IMR-90 (cell line): Measurements from ENCODE around the gene CPB2. TPM values are rescaled to one million over a fixed set of nuclear protein-coding genes. Genes with fewer than 3 reads are reported as not detected.

ENCODE experiments used
- ATAC-seq: fragments of 200-7000 bp; cut with Tn5 transposase; 2 replicates; pipeline ENCODE4 v1.9.1; 2020; ENCODE audit warnings: low read depth, mild to moderate bottlenecking, moderate library complexity
- BruUV-seq: library from RNA; stranded (reverse); fragments of 400-500 nt; replicated peaks from 2 replicates; lab custom pipeline; 2021; lab: Mats Ljungman, UMichigan
- CTCF ChIA-PET: fragments of 300-600 bp; formaldehyde crosslinking; extraction: SDS; loops from one replicate; lab custom pipeline; 2021; ENCODE audit warnings: antibody characterized with exemption; lab: Yijun Ruan, JAX
- POLR2A ChIA-PET: fragments of 300-600 bp; sonication (Branson Sonifier 250); formaldehyde crosslinking; loops from one replicate; lab custom pipeline; 2022; ENCODE audit warnings: antibody characterized with exemption; ENCODE audit not compliant: unreplicated experiment; lab: Charles Lee
- DNase-seq: peaks from one replicate; pipeline ENCODE4 v3.0.0; 2013
- H2AFZ ChIP-seq: replicated peaks from 2 replicates; pipeline ENCODE3; 2013; ENCODE audit warnings: low read length, mild to moderate bottlenecking; ENCODE audit not compliant: poor library complexity
- H2AK5ac ChIP-seq: 2 replicates; pipeline ENCODE4 v1.6.1; 2013; ENCODE audit warnings: low read depth, low read length, inconsistent platforms
- H2AK9ac ChIP-seq: replicated peaks from 2 replicates; pipeline ENCODE3; 2013; ENCODE audit warnings: mild to moderate bottlenecking, low read depth, low read length, moderate library complexity; ENCODE audit not compliant: poor library complexity
- H2BK120ac ChIP-seq: 2 replicates; pipeline ENCODE4 v1.6.1; 2013; ENCODE audit warnings: low read depth, low read length, inconsistent platforms
- H2BK15ac ChIP-seq: 3 replicates; pipeline ENCODE4 v1.6.1; 2013; ENCODE audit warnings: low read depth, low read length, inconsistent platforms
- H2BK20ac ChIP-seq: 2 replicates; pipeline ENCODE4 v1.6.1; 2013; ENCODE audit warnings: low read depth, mild to moderate bottlenecking, inconsistent platforms, low read length, moderate library complexity
- H2BK5ac ChIP-seq: 2 replicates; pipeline ENCODE4 v1.6.1; 2013; ENCODE audit warnings: mild to moderate bottlenecking, low read depth, low read length, inconsistent platforms; ENCODE audit not compliant: poor library complexity, severe bottlenecking
- H3K14ac ChIP-seq: replicated peaks from 2 replicates; pipeline ENCODE4 v1.6.1; 2013; ENCODE audit warnings: low read depth, low read length, inconsistent platforms
- H3K18ac ChIP-seq: 2 replicates; pipeline ENCODE4 v1.6.1; 2013; ENCODE audit warnings: low read depth, low read length, control low read depth
- H3K23ac ChIP-seq: 2 replicates; pipeline ENCODE4 v1.6.1; 2013; ENCODE audit warnings: low read depth, low read length, inconsistent platforms
- H3K27ac ChIP-seq: 2 replicates; pipeline ENCODE4 v1.5.1; 2013; ENCODE audit warnings: mild to moderate bottlenecking, control low read depth, low read length; ENCODE audit not compliant: insufficient read depth
- H3K27me3 ChIP-seq: 2 replicates; pipeline ENCODE4 v1.6.1; 2013; ENCODE audit warnings: low read length; ENCODE audit not compliant: control insufficient read depth, insufficient read depth
- H3K36me3 ChIP-seq: 2 replicates; pipeline ENCODE4 v1.6.1; 2013; ENCODE audit warnings: low read length, mixed read lengths; ENCODE audit not compliant: control insufficient read depth, insufficient read depth
- H3K4ac ChIP-seq: 2 replicates; pipeline ENCODE4 v1.6.1; 2013; ENCODE audit warnings: low read depth, low read length, inconsistent platforms
- H3K4me1 ChIP-seq: 2 replicates; pipeline ENCODE4 v1.6.1; 2013; ENCODE audit warnings: low read length, mixed read lengths; ENCODE audit not compliant: control insufficient read depth, insufficient read depth
- H3K4me2 ChIP-seq: 2 replicates; pipeline ENCODE4 v1.6.1; 2013; ENCODE audit warnings: low read depth, mild to moderate bottlenecking, control low read depth, low read length, moderate library complexity
- H3K4me3 ChIP-seq: 2 replicates; pipeline ENCODE4 v1.5.1; 2013; ENCODE audit warnings: low read depth, mild to moderate bottlenecking, control low read depth, low read length, moderate library complexity; ENCODE audit not compliant: insufficient read depth
- H3K56ac ChIP-seq: 2 replicates; pipeline ENCODE4 v1.6.1; 2013; ENCODE audit warnings: low read length, inconsistent platforms; ENCODE audit not compliant: insufficient read depth; ENCODE audit errors: extremely low read depth
- H3K79me1 ChIP-seq, 2 experiments: 2 replicates each; pipeline ENCODE4 v1.6.1; 2013; ENCODE audit warnings: low read length in 2 of 2, inconsistent platforms in 1 of 2, low read depth in 1 of 2
- H3K9ac ChIP-seq: 2 replicates; pipeline ENCODE4 v1.6.1; 2013; ENCODE audit warnings: low read depth, low read length, control low read depth
- H3K9me1 ChIP-seq: 2 replicates; pipeline ENCODE4 v1.6.1; 2013; ENCODE audit warnings: low read length, inconsistent platforms; ENCODE audit not compliant: insufficient read depth
- H3K9me3 ChIP-seq: 2 replicates; pipeline ENCODE4 v1.6.1; 2013; ENCODE audit warnings: low read length; ENCODE audit not compliant: control insufficient read depth, insufficient read depth
- H4K20me1 ChIP-seq: 2 replicates; pipeline ENCODE4 v1.6.1; 2013; ENCODE audit warnings: low read length, inconsistent platforms; ENCODE audit not compliant: insufficient read depth
- H4K5ac ChIP-seq: 2 replicates; pipeline ENCODE4 v1.6.1; 2013; ENCODE audit warnings: mild to moderate bottlenecking, low read depth, low read length, control low read depth
- H4K8ac ChIP-seq, 2 experiments: 2 replicates each; pipeline ENCODE4 v1.6.1; 2013; ENCODE audit warnings: low read depth in 2 of 2, low read length in 2 of 2, control low read depth in 1 of 2, inconsistent platforms in 1 of 2
- H4K91ac ChIP-seq: 2 replicates; pipeline ENCODE4 v1.6.1; 2013; ENCODE audit warnings: low read depth, low read length, inconsistent platforms; ENCODE audit not compliant: insufficient read depth
- BHLHE40 ChIP-seq: fragments of 150-350 bp; IDR thresholded peaks from 2 replicates; pipeline ENCODE4 v1.6.1; 2016; ENCODE audit warnings: mild to moderate bottlenecking, low read depth, low read length
- CEBPB ChIP-seq: IDR thresholded peaks from 2 replicates; pipeline ENCODE4 v1.6.1; 2012; ENCODE audit warnings: low read depth, low read length, improper control_type of control experiment
- CHD1 ChIP-seq: IDR thresholded peaks from 2 replicates; pipeline ENCODE4 v1.6.1; 2012; ENCODE audit warnings: low read depth, low read length, improper control_type of control experiment
- FOS ChIP-seq: fragments of 150-350 bp; IDR thresholded peaks from 2 replicates; pipeline ENCODE4 v1.6.1; 2016; ENCODE audit warnings: low read depth, low read length
- MAFK ChIP-seq: IDR thresholded peaks from 2 replicates; pipeline ENCODE4 v1.6.1; 2012; ENCODE audit warnings: low read depth, low read length, improper control_type of control experiment
- MAZ ChIP-seq: IDR thresholded peaks from 2 replicates; pipeline ENCODE4 v1.6.1; 2012; ENCODE audit warnings: low read depth, mild to moderate bottlenecking, low read length, improper control_type of control experiment, moderate library complexity, borderline replicate concordance
- MXI1 ChIP-seq: IDR thresholded peaks from 2 replicates; pipeline ENCODE4 v1.6.1; 2012; ENCODE audit warnings: low read depth, mild to moderate bottlenecking, low read length, moderate library complexity, borderline replicate concordance
- NFE2L2 ChIP-seq: fragments of 150-350 bp; IDR thresholded peaks from 2 replicates; pipeline ENCODE4 v1.6.1; 2016; ENCODE audit warnings: low read depth, mild to moderate bottlenecking, low read length
- POLR2A ChIP-seq: IDR thresholded peaks from 2 replicates; pipeline ENCODE4 v1.6.1; 2012; ENCODE audit warnings: mild to moderate bottlenecking, low read depth, low read length
- RAD21 ChIP-seq: IDR thresholded peaks from 2 replicates; pipeline ENCODE4 v1.6.1; 2012; ENCODE audit warnings: low read length, improper control_type of control experiment
- RCOR1 ChIP-seq: IDR thresholded peaks from 2 replicates; pipeline ENCODE4 v1.6.1; 2012; ENCODE audit warnings: mild to moderate bottlenecking, low read length, improper control_type of control experiment; ENCODE audit not compliant: insufficient replicate concordance
- RFX5 ChIP-seq: IDR thresholded peaks from 2 replicates; pipeline ENCODE4 v1.8.0; 2012; ENCODE audit warnings: low read depth, mild to moderate bottlenecking, low read length, moderate library complexity
- SMC3 ChIP-seq: fragments of 150-350 bp; IDR thresholded peaks from 2 replicates; pipeline ENCODE4 v1.6.1; 2016; ENCODE audit warnings: low read depth, mild to moderate bottlenecking, antibody characterized with exemption, low read length, moderate library complexity
- USF2 ChIP-seq: fragments of 150-350 bp; IDR thresholded peaks from 2 replicates; pipeline ENCODE4 v1.6.1; 2017; ENCODE audit warnings: mild to moderate bottlenecking, antibody characterized with exemption, low read length, low read depth
- WGBS, 2 experiments: methylation state at CpG; one replicate each; pipeline versions ENCODE4 v1.1.5 to v1.1.7; 2013; ENCODE audit warnings: missing lambda C conversion rate in 2 of 2; ENCODE audit not compliant: insufficient read length in 1 of 2; ENCODE audit errors: extremely low coverage in 2 of 2; 5-methylcytosine and 5-hydroxymethylcytosine counted together
- dilution Hi-C: fragments of 300-500 bp; cut with HindIII; formaldehyde crosslinking; loops from one replicate; pipeline ENCODE4 v1.14.3; 2018; ENCODE audit warnings: low sequenced_read_pairs; ENCODE audit not compliant: unreplicated experiment
- in situ Hi-C: fragments of 300-500 bp; cut with MboI; formaldehyde crosslinking; loops from 3 replicates; pipeline ENCODE4 v1.14.3; 2019; ENCODE audit warnings: low sequenced_read_pairs, inconsistent platforms, mixed read lengths
- intact Hi-C: fragments of 100-400 bp; cut with micrococcal nuclease; formaldehyde crosslinking; loops from 2 replicates; pipeline ENCODE4 v1.10.0; 2022
- polyA plus RNA-seq, 3 experiments: library from polyadenylated mRNA; depleted of rRNA; stranded (reverse); fragments of >200 nt; gene quantifications; 2 replicates each; pipeline ENCODE4 v1.2.3, GENCODE V29; 2012; ENCODE audit warnings: low replicate concordance in 1 of 3
- total RNA-seq: library from RNA; depleted of rRNA; stranded (reverse); fragments of >200 nt; gene quantifications from 2 replicates; pipeline ENCODE4 v1.2.3, GENCODE V29; 2012
- TF ChIP-seq, protein P1 (sequence below): fragments of 150-350 bp; IDR thresholded peaks from 2 replicates; pipeline ENCODE4 v1.6.1; 2016; ENCODE audit warnings: low read depth, mild to moderate bottlenecking, low read length, moderate library complexity, borderline replicate concordance
- TF ChIP-seq, protein P2 (sequence below): conservative IDR thresholded peaks from 2 replicates; pipeline ENCODE4 v1.5.1; 2012; ENCODE audit warnings: mild to moderate bottlenecking, low read depth, low read length, improper control_type of control experiment

CPB2 gene
- total and polyA plus RNA-seq, 2 of the 4 experiments (the other 2 are of a cell fraction): not detected

- Histone ChIP-seq H2BK5ac (no peak overlapping the region), H2AFZ (no peak overlapping the region), H3K4me2 (no peak overlapping the region), H3K56ac (no peak overlapping the region), H3K9me3 (no peaks in the 10 kb centered on the region), H3K14ac (no peak overlapping the region), H4K20me1 (no peaks in the 10 kb centered on the region), H2BK15ac (no peak overlapping the region), H3K9me1 (no peaks in the 10 kb centered on the region), H3K23ac (no peak overlapping the region), H2BK120ac (no peak overlapping the region), H3K9ac (no peak overlapping the region), H2AK5ac (no peak overlapping the region), H3K4me1 (no peaks in the 10 kb centered on the region), H3K4ac (no peak overlapping the region), H4K5ac (no peak overlapping the region), H3K36me3 (no peaks in the 10 kb centered on the region), H3K79me1 (no peaks in the 10 kb centered on the region), H3K27me3 (peaks cover 6% of the 10 kb centered on the region; the same call in 1 of the 2 replicates), H2BK20ac (no peak overlapping the region), H4K91ac (no peak overlapping the region), H2AK9ac (no peak overlapping the region), H4K8ac (no peak overlapping the region), H3K27ac (no peak overlapping the region), H3K4me3 (no peak overlapping the region), H3K18ac (no peak overlapping the region)
- BruUV-seq: no TSS peak
- ChIA-PET CTCF (interaction anchor here (1.5 kb wide), 1 partner anchor 10 kb away, joined by 5 read pairs; no protein-coding TSS in a partner anchor), POLR2A (no interaction called here)
- dilution Hi-C loops (no loop called here), in situ Hi-C loops (no loop called here), intact Hi-C loops (no loop called here)
- ATAC-seq (no peak), DNase-seq (no peak)
- TF ChIP-seq, protein P1, sequence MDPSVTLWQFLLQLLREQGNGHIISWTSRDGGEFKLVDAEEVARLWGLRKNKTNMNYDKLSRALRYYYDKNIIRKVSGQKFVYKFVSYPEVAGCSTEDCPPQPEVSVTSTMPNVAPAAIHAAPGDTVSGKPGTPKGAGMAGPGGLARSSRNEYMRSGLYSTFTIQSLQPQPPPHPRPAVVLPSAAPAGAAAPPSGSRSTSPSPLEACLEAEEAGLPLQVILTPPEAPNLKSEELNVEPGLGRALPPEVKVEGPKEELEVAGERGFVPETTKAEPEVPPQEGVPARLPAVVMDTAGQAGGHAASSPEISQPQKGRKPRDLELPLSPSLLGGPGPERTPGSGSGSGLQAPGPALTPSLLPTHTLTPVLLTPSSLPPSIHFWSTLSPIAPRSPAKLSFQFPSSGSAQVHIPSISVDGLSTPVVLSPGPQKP: no peak
- TF ChIP-seq MAZ (no peak), BHLHE40 (no peak), CEBPB (no peak), RAD21 (no peak), FOS (no peak), MAFK (no peak), RFX5 (no peak), CHD1 (no peak), SMC3 (no peak), USF2 (no peak), MXI1 (no peak), POLR2A (no peak), RCOR1 (no peak), NFE2L2 (no peak)
- TF ChIP-seq, protein P2, sequence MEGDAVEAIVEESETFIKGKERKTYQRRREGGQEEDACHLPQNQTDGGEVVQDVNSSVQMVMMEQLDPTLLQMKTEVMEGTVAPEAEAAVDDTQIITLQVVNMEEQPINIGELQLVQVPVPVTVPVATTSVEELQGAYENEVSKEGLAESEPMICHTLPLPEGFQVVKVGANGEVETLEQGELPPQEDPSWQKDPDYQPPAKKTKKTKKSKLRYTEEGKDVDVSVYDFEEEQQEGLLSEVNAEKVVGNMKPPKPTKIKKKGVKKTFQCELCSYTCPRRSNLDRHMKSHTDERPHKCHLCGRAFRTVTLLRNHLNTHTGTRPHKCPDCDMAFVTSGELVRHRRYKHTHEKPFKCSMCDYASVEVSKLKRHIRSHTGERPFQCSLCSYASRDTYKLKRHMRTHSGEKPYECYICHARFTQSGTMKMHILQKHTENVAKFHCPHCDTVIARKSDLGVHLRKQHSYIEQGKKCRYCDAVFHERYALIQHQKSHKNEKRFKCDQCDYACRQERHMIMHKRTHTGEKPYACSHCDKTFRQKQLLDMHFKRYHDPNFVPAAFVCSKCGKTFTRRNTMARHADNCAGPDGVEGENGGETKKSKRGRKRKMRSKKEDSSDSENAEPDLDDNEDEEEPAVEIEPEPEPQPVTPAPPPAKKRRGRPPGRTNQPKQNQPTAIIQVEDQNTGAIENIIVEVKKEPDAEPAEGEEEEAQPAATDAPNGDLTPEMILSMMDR: no peak
- WGBS, 2 experiments: no CpG with 5 or more reads among the region's 4 CpGs
Measured at GRCh38 chr13:46136688-46137087, 31.9 kb upstream of the CPB2 start.
